H9 (cell line): ENCODE data around the gene RFNG. TPM values are rescaled to one million over a fixed set of nuclear protein-coding genes. Genes with fewer than 3 reads are reported as not detected.

ENCODE experiments used
- DNase-seq: peaks from one replicate; pipeline ENCODE4 v3.0.0-alpha.2; 2017
- H2AFZ ChIP-seq: one replicate; pipeline ENCODE4 v1.6.1; 2013; ENCODE audit warnings: mild to moderate bottlenecking, low read length, control low read depth, moderate library complexity
- H2AK5ac ChIP-seq: 2 replicates; pipeline ENCODE4 v1.6.1; 2013; ENCODE audit warnings: low read length, control low read depth, mixed read lengths; ENCODE audit not compliant: insufficient read length
- H2BK120ac ChIP-seq: one replicate; pipeline ENCODE4 v1.6.1; 2013; ENCODE audit warnings: low read depth, mild to moderate bottlenecking, low read length, control low read depth, inconsistent platforms; ENCODE audit not compliant: poor library complexity, severe bottlenecking
- H2BK12ac ChIP-seq: 2 replicates; pipeline ENCODE4 v1.6.1; 2013; ENCODE audit warnings: low read length, control low read depth, mixed read lengths, low read depth; ENCODE audit not compliant: insufficient read length
- H2BK15ac ChIP-seq: 2 replicates; pipeline ENCODE4 v1.6.1; 2013; ENCODE audit warnings: low read depth, low read length, control low read depth
- H2BK20ac ChIP-seq: one replicate; pipeline ENCODE4 v1.6.1; 2013; ENCODE audit warnings: low read depth, mild to moderate bottlenecking, low read length, control low read depth, inconsistent platforms; ENCODE audit not compliant: poor library complexity, severe bottlenecking
- H2BK5ac ChIP-seq: 2 replicates; pipeline ENCODE4 v1.6.1; 2013; ENCODE audit warnings: low read length, control low read depth, mixed read lengths; ENCODE audit not compliant: insufficient read length
- H3K14ac ChIP-seq: 2 replicates; pipeline ENCODE4 v1.6.1; 2013; ENCODE audit warnings: low read length, control low read depth; ENCODE audit not compliant: insufficient read depth
- H3K18ac ChIP-seq: 2 replicates; pipeline ENCODE4 v1.6.1; 2013; ENCODE audit warnings: low read depth, mild to moderate bottlenecking, mixed read lengths, low read length, control low read depth; ENCODE audit not compliant: insufficient read length
- H3K23ac ChIP-seq: 2 replicates; pipeline ENCODE4 v1.6.1; 2013; ENCODE audit warnings: low read length, control low read depth, mixed read lengths, low read depth; ENCODE audit not compliant: insufficient read length
- H3K23me2 ChIP-seq: 2 replicates; pipeline ENCODE4 v1.6.1; 2013; ENCODE audit warnings: low read depth, mild to moderate bottlenecking, mixed read lengths, low read length, control low read depth; ENCODE audit not compliant: insufficient read length, poor library complexity, severe bottlenecking
- H3K27ac ChIP-seq: 2 replicates; pipeline ENCODE4 v1.5.1; 2013; ENCODE audit warnings: low read length, control low read depth, mixed read lengths, low read depth; ENCODE audit not compliant: insufficient read length
- H3K27me3 ChIP-seq: 2 replicates; pipeline ENCODE4 v1.6.1; 2013; ENCODE audit warnings: low read length, control low read depth, inconsistent platforms; ENCODE audit not compliant: insufficient read depth
- H3K4ac ChIP-seq: 2 replicates; pipeline ENCODE4 v1.6.1; 2013; ENCODE audit warnings: low read depth, mild to moderate bottlenecking, control low read depth, inconsistent platforms, low read length, moderate library complexity
- H3K4me1 ChIP-seq: 2 replicates; pipeline ENCODE4 v1.6.1; 2013; ENCODE audit warnings: low read length, control low read depth, inconsistent platforms; ENCODE audit not compliant: insufficient read depth
- H3K4me2 ChIP-seq: 2 replicates; pipeline ENCODE4 v1.6.1; 2013; ENCODE audit warnings: low read length, control low read depth, mixed read lengths; ENCODE audit not compliant: insufficient read length, insufficient read depth
- H3K56ac ChIP-seq: 2 replicates; pipeline ENCODE4 v1.6.1; 2013; ENCODE audit warnings: low read depth, mild to moderate bottlenecking, mixed read lengths, low read length, control low read depth; ENCODE audit not compliant: insufficient read length
- H3K79me1 ChIP-seq: 2 replicates; pipeline ENCODE4 v1.6.1; 2013; ENCODE audit warnings: low read depth, mild to moderate bottlenecking, moderate library complexity, low read length, control low read depth, inconsistent platforms; ENCODE audit not compliant: insufficient read depth, poor library complexity, severe bottlenecking
- H3K79me2 ChIP-seq: 2 replicates; pipeline ENCODE4 v1.6.1; 2013; ENCODE audit warnings: low read length, control low read depth, inconsistent platforms; ENCODE audit not compliant: insufficient read depth
- H3K9ac ChIP-seq: 2 replicates; pipeline ENCODE4 v1.6.1; 2013; ENCODE audit warnings: low read length, control low read depth, mixed read lengths; ENCODE audit not compliant: insufficient read length; ENCODE audit errors: extremely low read depth
- H3K9me3 ChIP-seq: one replicate; pipeline ENCODE4 v1.6.1; 2013; ENCODE audit warnings: low read depth, low read length, inconsistent platforms; ENCODE audit not compliant: control insufficient read depth
- H3T11ph ChIP-seq: one replicate; pipeline ENCODE4 v1.6.1; 2013; ENCODE audit warnings: mild to moderate bottlenecking, low read length, control low read depth, inconsistent platforms
- H4K20me1 ChIP-seq: one replicate; pipeline ENCODE4 v1.6.1; 2013; ENCODE audit not compliant: control insufficient read depth, insufficient read length, insufficient read depth
- H4K5ac ChIP-seq: 2 replicates; pipeline ENCODE4 v1.6.1; 2013; ENCODE audit warnings: low read depth, mild to moderate bottlenecking, mixed read lengths, low read length, control low read depth; ENCODE audit not compliant: insufficient read length
- H4K8ac ChIP-seq: replicated peaks from 2 replicates; pipeline ENCODE4 v1.6.1; 2013; ENCODE audit warnings: low read length, control low read depth, mixed read lengths, low read depth; ENCODE audit not compliant: insufficient read length
- H4K91ac ChIP-seq: 2 replicates; pipeline ENCODE4 v1.6.1; 2013; ENCODE audit warnings: low read depth, mild to moderate bottlenecking, moderate library complexity, mixed read lengths, low read length, control low read depth; ENCODE audit not compliant: insufficient read length
- H3K27ac Mint-ChIP-seq, 3 experiments: 2 replicates in 2 of 3; 3 replicates in 1 of 3; pipeline ENCODE4 v1.8.0; 2020 to 2021; ENCODE audit warnings: mixed read lengths in 3 of 3, mild to moderate bottlenecking in 1 of 3, moderate library complexity in 1 of 3
- H3K27me3 Mint-ChIP-seq: 2 replicates; pipeline ENCODE4 v1.8.0; 2021; ENCODE audit warnings: low read depth, mild to moderate bottlenecking, moderate library complexity, mixed read lengths
- H3K36me3 Mint-ChIP-seq, 3 experiments: 2 replicates in 2 of 3; 3 replicates in 1 of 3; pipeline ENCODE4 v1.8.0; 2020 to 2021; ENCODE audit warnings: low read depth in 3 of 3, mixed read lengths in 3 of 3; ENCODE audit not compliant: insufficient read depth in 1 of 3
- H3K4me1 Mint-ChIP-seq, 2 experiments: 2 replicates each; pipeline ENCODE4 v1.8.0; 2020; ENCODE audit warnings: mixed read lengths in 2 of 2
- H3K4me3 Mint-ChIP-seq, 2 experiments: 2 replicates in 1 of 2; 3 replicates in 1 of 2; pipeline ENCODE4 v1.8.0; 2020 to 2021; ENCODE audit warnings: mild to moderate bottlenecking in 2 of 2, mixed read lengths in 2 of 2, moderate library complexity in 1 of 2
- H3K9me3 Mint-ChIP-seq, 2 experiments: 2 replicates in 1 of 2; 3 replicates in 1 of 2; pipeline ENCODE4 v1.8.0; 2020; ENCODE audit warnings: mild to moderate bottlenecking in 2 of 2, mixed read lengths in 2 of 2, moderate library complexity in 1 of 2
- WGBS: extraction: QIAGEN DNeasy Blood & Tissue Kit; methylation state at CpG from one replicate; pipeline ENCODE4 v1.1.7; 2013; ENCODE audit warnings: missing lambda C conversion rate, low lambda C conversion rate, mixed read lengths; ENCODE audit not compliant: insufficient read length; ENCODE audit errors: extremely low coverage; 5-methylcytosine and 5-hydroxymethylcytosine counted together
- total RNA-seq: library from RNA; stranded (reverse); gene quantifications from 2 replicates; pipeline ENCODE4 v1.2.1, GENCODE V29; 2021
- TF ChIP-seq, protein P1 (sequence below): fragments of 200-600 bp; sonication (generic); conservative IDR thresholded peaks from 3 replicates; pipeline ENCODE4 v1.8.0; 2021; ENCODE audit warnings: antibody characterized with exemption, mild to moderate bottlenecking

Gene RFNG
- total RNA-seq, 1 experiment from 2014 or later = 34.0 TPM

DNA sequence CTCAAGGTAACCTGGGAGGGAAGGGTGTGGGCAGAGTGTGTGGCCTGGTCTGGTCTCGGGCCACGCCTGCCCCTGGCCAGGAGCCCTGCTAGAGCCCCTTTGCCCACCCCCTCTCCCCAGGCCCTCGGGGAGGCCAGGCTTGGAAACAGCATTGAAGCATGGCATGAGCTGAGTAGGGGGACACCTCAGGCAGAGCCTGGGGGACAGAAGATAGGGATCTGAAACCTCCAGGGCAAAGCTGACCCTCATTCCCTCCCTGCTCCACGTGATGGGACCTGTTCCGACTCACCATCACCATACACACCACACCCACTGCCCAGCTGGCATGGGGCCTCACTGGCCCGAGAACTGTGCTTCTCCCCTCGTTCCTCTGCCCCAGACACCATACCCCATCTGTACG lies 2.5 kb downstream of the RFNG start:
- H3K4me3 Mint-ChIP-seq = peak overlapping the region; percentile 10 to 53; a peak in 1 of 5 replicates

More for the DNA sequence above, 2.5 kb downstream of the RFNG start:
- Mint-ChIP-seq H3K4me1 (peaks cover 0 to 13% of the 10 kb centered on the region in 2 experiments; a peak in 2 of 4 replicates), H3K9me3 (no peaks in the 10 kb centered on the region), H3K36me3 (peaks cover 6 to 28% (median 25%) of the 10 kb centered on the region in 3 experiments; a peak in 6 of 7 replicates), H3K27ac (no peak overlapping the region), H3K27me3 (no peaks in the 10 kb centered on the region; the same call in 1 of the 2 replicates)
- H2AK5ac ChIP-seq = no peak overlapping the region
- no CpG with 5 or more reads among the region's 8 CpGs for WGBS
- H3K4me1 ChIP-seq = no peaks in the 10 kb centered on the region
- no peak overlapping the region for H2BK12ac ChIP-seq
- no peaks in the 10 kb centered on the region for H3K23me2 ChIP-seq
- no peak overlapping the region for H2BK120ac ChIP-seq
- no peak for DNase-seq
- no peak overlapping the region for H2BK15ac ChIP-seq
- H3T11ph ChIP-seq = no peak overlapping the region
- H3K14ac ChIP-seq = no peak overlapping the region
- H3K27me3 ChIP-seq = no peaks in the 10 kb centered on the region
- H4K20me1 ChIP-seq = no peaks in the 10 kb centered on the region
- peaks cover 2% of the 10 kb centered on the region for H3K79me1 ChIP-seq
- no peaks in the 10 kb centered on the region for H3K9me3 ChIP-seq
- no peak overlapping the region for H2AFZ ChIP-seq
- H3K4ac ChIP-seq = no peak overlapping the region
- H3K4me2 ChIP-seq = no peak overlapping the region
- no peak overlapping the region for H4K5ac ChIP-seq
- no peak overlapping the region for H3K27ac ChIP-seq
- TF ChIP-seq, protein P1, sequence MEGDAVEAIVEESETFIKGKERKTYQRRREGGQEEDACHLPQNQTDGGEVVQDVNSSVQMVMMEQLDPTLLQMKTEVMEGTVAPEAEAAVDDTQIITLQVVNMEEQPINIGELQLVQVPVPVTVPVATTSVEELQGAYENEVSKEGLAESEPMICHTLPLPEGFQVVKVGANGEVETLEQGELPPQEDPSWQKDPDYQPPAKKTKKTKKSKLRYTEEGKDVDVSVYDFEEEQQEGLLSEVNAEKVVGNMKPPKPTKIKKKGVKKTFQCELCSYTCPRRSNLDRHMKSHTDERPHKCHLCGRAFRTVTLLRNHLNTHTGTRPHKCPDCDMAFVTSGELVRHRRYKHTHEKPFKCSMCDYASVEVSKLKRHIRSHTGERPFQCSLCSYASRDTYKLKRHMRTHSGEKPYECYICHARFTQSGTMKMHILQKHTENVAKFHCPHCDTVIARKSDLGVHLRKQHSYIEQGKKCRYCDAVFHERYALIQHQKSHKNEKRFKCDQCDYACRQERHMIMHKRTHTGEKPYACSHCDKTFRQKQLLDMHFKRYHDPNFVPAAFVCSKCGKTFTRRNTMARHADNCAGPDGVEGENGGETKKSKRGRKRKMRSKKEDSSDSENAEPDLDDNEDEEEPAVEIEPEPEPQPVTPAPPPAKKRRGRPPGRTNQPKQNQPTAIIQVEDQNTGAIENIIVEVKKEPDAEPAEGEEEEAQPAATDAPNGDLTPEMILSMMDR = no peak
- H3K18ac ChIP-seq = no peak overlapping the region
- H3K56ac ChIP-seq = no peak overlapping the region
- H3K9ac ChIP-seq = no peak overlapping the region
- no peak overlapping the region for H2BK5ac ChIP-seq
- H3K79me2 ChIP-seq = no peaks in the 10 kb centered on the region
- H2BK20ac ChIP-seq = no peak overlapping the region
- no peak overlapping the region for H4K91ac ChIP-seq
- no peak overlapping the region for H4K8ac ChIP-seq
- H3K23ac ChIP-seq = no peak overlapping the region
